CD4-positive, alpha-beta T cell (primary cell): ENCODE results near the gene GPR68. TPM values are rescaled to one million over a fixed set of nuclear protein-coding genes. Genes with fewer than 3 reads are reported as not detected.

Experiments
- ATAC-seq: fragments of 200-7000 bp; cut with Tn5 transposase; one replicate; pipeline ENCODE4 v1.10.0; 2022; ENCODE audit warnings: mild to moderate bottlenecking; ENCODE audit not compliant: poor library complexity
- CTCF ChIA-PET: fragments of 350-600 bp; sonication (Branson Sonifier 250); formaldehyde crosslinking; loops from one replicate; lab custom pipeline; 2021; ENCODE audit warnings: antibody characterized with exemption, inconsistent platforms; lab: Charles Lee
- POLR2A ChIA-PET: fragments of 350-600 bp; sonication (Branson Sonifier 250); formaldehyde crosslinking; loops from one replicate; lab custom pipeline; 2021; ENCODE audit warnings: antibody characterized with exemption, inconsistent platforms; lab: Charles Lee
- DNase-seq, 14 experiments: peaks; one replicate each; pipeline ENCODE4 v3.0.0-alpha.2; 2013 to 2020; ENCODE audit warnings: mixed read lengths in 2 of 14
- H3K27ac ChIP-seq, 2 donors: one replicate each; pipeline versions ENCODE4 v1.5.1 to v1.7.0; 2013; ENCODE audit warnings: low read length in 2 of 2, low read depth in 1 of 2, mild to moderate bottlenecking in 1 of 2
- H3K27me3 ChIP-seq, 2 experiments: 1 replicate in 1 of 2; 2 replicates in 1 of 2; pipeline versions ENCODE4 v1.6.1 to v1.7.0; 2013; ENCODE audit warnings: low read length in 2 of 2, control low read depth in 1 of 2, mild to moderate bottlenecking in 1 of 2, moderate library complexity in 1 of 2; ENCODE audit not compliant: insufficient read depth in 2 of 2, control insufficient read depth in 1 of 2
- H3K36me3 ChIP-seq: one replicate; pipeline ENCODE4 v1.6.1; 2013; ENCODE audit warnings: low read length, control low read depth; ENCODE audit not compliant: insufficient read depth
- H3K4me1 ChIP-seq: one replicate; pipeline ENCODE4 v1.6.1; 2013; ENCODE audit warnings: low read length, control low read depth; ENCODE audit not compliant: insufficient read depth
- H3K4me3 ChIP-seq: one replicate; pipeline ENCODE4 v1.5.1; 2013; ENCODE audit warnings: mild to moderate bottlenecking, low read length, moderate library complexity
- H3K9me3 ChIP-seq, 2 experiments: 1 replicate in 1 of 2; 2 replicates in 1 of 2; pipeline versions ENCODE4 v1.6.1 to v1.7.0; 2013; ENCODE audit warnings: low read length in 2 of 2, mild to moderate bottlenecking in 2 of 2, control low read depth in 1 of 2, moderate library complexity in 1 of 2; ENCODE audit not compliant: control insufficient read depth in 1 of 2, insufficient read depth in 1 of 2
- H3K27ac Mint-ChIP-seq: one replicate; pipeline ENCODE4 v1.8.0; 2020; ENCODE audit warnings: mixed read lengths
- H3K27me3 Mint-ChIP-seq: one replicate; pipeline ENCODE4 v1.8.0; 2021; ENCODE audit warnings: mixed read lengths
- H3K36me3 Mint-ChIP-seq: one replicate; pipeline ENCODE4 v1.8.0; 2021; ENCODE audit warnings: low read depth, mixed read lengths
- H3K4me1 Mint-ChIP-seq: one replicate; pipeline ENCODE4 v1.8.0; 2021; ENCODE audit warnings: low read depth, mixed read lengths
- H3K4me3 Mint-ChIP-seq: one replicate; pipeline ENCODE4 v1.8.0; 2020; ENCODE audit warnings: mild to moderate bottlenecking, mixed read lengths
- H3K9me3 Mint-ChIP-seq: one replicate; pipeline ENCODE4 v1.8.0; 2020; ENCODE audit warnings: mixed read lengths
- CTCF ChIP-seq: fragments of 200-600 bp; IDR thresholded peaks from one replicate; pipeline ENCODE4 v1.8.0; 2022; ENCODE audit warnings: antibody characterized with exemption, mild to moderate bottlenecking
- intact Hi-C, 2 experiments: fragments of 100-400 bp; cut with DNase I in 1 of 2; cut with micrococcal nuclease in 1 of 2; formaldehyde crosslinking; loops; one replicate each; pipeline versions ENCODE4 v1.15.1 to v1.9.0; 2023 to 2025; cut with DNase I, micrococcal nuclease
- total RNA-seq, 174 experiments: library from RNA in 2 of 174; stranded (reverse) in 2 of 174; gene quantifications; one replicate each; pipeline ENCODE4 v1.2.3 and lab custom pipeline; 2021 to 2026

GPR68 gene
- total RNA-seq, 2 experiments from 2014 or later, result 2.8 to 2.9 TPM

GRCh38 chr14:91235841-91236240 lies 8.7 kb downstream of the GPR68 start:
- ATAC-seq (no peak), DNase-seq (no peak)
- Mint-ChIP-seq H3K9me3 (peaks cover 3% of the 10 kb centered on the region), H3K4me3 (peak overlapping the region; percentile 34), H3K36me3 (peaks cover 14% of the 10 kb centered on the region), H3K27me3 (no peaks in the 10 kb centered on the region), H3K4me1 (peaks cover 70% of the 10 kb centered on the region), H3K27ac (peak overlapping the region; percentile 24)
- no peaks in the 10 kb centered on the region for H3K9me3 ChIP-seq
- H3K4me1 ChIP-seq, result peaks cover 79% of the 10 kb centered on the region
- ChIA-PET POLR2A (interaction anchor here (0.6 to 2.1 kb wide), 3 partner anchors 8 to 29 kb away, joined by 3 to 19 read pairs (median 3); partner anchors contain the start of gene GPR68), CTCF (no interaction called here)
- H3K4me3 ChIP-seq, result no peak overlapping the region
- peaks cover 30% of the 10 kb centered on the region for H3K36me3 ChIP-seq
- no peaks in the 10 kb centered on the region for H3K27me3 ChIP-seq
- no peak for TF ChIP-seq CTCF
- H3K27ac ChIP-seq, result no peak overlapping the region
- intact Hi-C loops, result no loop called here

GRCh38 chr14:91234791-91235114 lies 9.8 kb downstream of the GPR68 start:
- DNase-seq, result no peak
- CTCF ChIA-PET, result no interaction called here

GRCh38 chr14:91233936-91234790 lies 10.3 kb downstream of the GPR68 start:
- Histone ChIP-seq H3K4me3 (no peak overlapping the region), H3K27ac (no peak overlapping the region), H3K36me3 (peaks cover 30% of the 10 kb centered on the region), H3K4me1 (peaks cover 86% of the 10 kb centered on the region), H3K9me3 (no peaks in the 10 kb centered on the region), H3K27me3 (no peaks in the 10 kb centered on the region)
- no peak overlapping the region for H3K4me3 Mint-ChIP-seq
- POLR2A ChIA-PET, result interaction anchor here (2.1 kb wide), 1 partner anchor 10 kb away, joined by 19 read pairs; the partner anchor contains the start of gene GPR68
- ATAC-seq (no peak), DNase-seq (no peak)
- H3K27ac Mint-ChIP-seq, result no peak overlapping the region
- peaks cover 3% of the 10 kb centered on the region for H3K9me3 Mint-ChIP-seq
- intact Hi-C loops, result no loop called here
- no peaks in the 10 kb centered on the region for H3K27me3 Mint-ChIP-seq
- CTCF ChIA-PET, result no interaction called here
- H3K4me1 Mint-ChIP-seq, result peaks cover 71% of the 10 kb centered on the region
- TF ChIP-seq CTCF, result no peak
- H3K36me3 Mint-ChIP-seq, result peaks cover 19% of the 10 kb centered on the region

More at GRCh38 chr14:91234791-91235114, 9.8 kb downstream of the GPR68 start:
- Histone ChIP-seq H3K27me3 (no peaks in the 10 kb centered on the region), H3K9me3 (no peaks in the 10 kb centered on the region), H3K4me1 (peaks cover 84% of the 10 kb centered on the region), H3K27ac (no peak overlapping the region), H3K36me3 (peaks cover 30% of the 10 kb centered on the region), H3K4me3 (no peak overlapping the region)
- Mint-ChIP-seq H3K27ac (no peak overlapping the region), H3K36me3 (peaks cover 18% of the 10 kb centered on the region), H3K4me1 (peaks cover 70% of the 10 kb centered on the region), H3K9me3 (peaks cover 3% of the 10 kb centered on the region), H3K4me3 (no peak overlapping the region), H3K27me3 (no peaks in the 10 kb centered on the region)
- intact Hi-C loops, result no loop called here
- ATAC-seq, result no peak
- POLR2A ChIA-PET, result interaction anchor here (2.1 kb wide), 1 partner anchor 10 kb away, joined by 19 read pairs; the partner anchor contains the start of gene GPR68
- no peak for TF ChIP-seq CTCF
